SK-N-SH (cell line): ENCODE results near the gene B3GALT6.

ENCODE experiments used
- FOXJ3 ChIP-seq: sonication (generic); formaldehyde crosslinking; IDR thresholded peaks from 2 replicates; pipeline ENCODE4 v1.5.1; 2020; ENCODE audit warnings: mild to moderate bottlenecking, missing genetic modification reagents
- GATA2 ChIP-seq: sonication (generic); formaldehyde crosslinking; IDR thresholded peaks from 2 replicates; pipeline ENCODE4 v1.5.0; 2020; ENCODE audit warnings: mild to moderate bottlenecking, missing genetic modification reagents
- NFIC ChIP-seq: IDR thresholded peaks from 2 replicates; pipeline ENCODE4 v1.4.0; 2012; ENCODE audit warnings: borderline replicate concordance
- NRF1 ChIP-seq: IDR thresholded peaks from 2 replicates; pipeline ENCODE4 v1.6.1; 2012; ENCODE audit warnings: low read depth, mild to moderate bottlenecking, low read length
- TF ChIP-seq, protein P1 (sequence below): fragments of 200-600 bp; sonication (generic); IDR thresholded peaks from 2 replicates; pipeline ENCODE4 v1.6.1; 2017; ENCODE audit warnings: antibody characterized with exemption, mild to moderate bottlenecking, moderate library complexity

GRCh38 chr1:1191734-1192133 lies 40.3 kb upstream of the B3GALT6 start:
- no peak for TF ChIP-seq NFIC
- TF ChIP-seq, protein P1, sequence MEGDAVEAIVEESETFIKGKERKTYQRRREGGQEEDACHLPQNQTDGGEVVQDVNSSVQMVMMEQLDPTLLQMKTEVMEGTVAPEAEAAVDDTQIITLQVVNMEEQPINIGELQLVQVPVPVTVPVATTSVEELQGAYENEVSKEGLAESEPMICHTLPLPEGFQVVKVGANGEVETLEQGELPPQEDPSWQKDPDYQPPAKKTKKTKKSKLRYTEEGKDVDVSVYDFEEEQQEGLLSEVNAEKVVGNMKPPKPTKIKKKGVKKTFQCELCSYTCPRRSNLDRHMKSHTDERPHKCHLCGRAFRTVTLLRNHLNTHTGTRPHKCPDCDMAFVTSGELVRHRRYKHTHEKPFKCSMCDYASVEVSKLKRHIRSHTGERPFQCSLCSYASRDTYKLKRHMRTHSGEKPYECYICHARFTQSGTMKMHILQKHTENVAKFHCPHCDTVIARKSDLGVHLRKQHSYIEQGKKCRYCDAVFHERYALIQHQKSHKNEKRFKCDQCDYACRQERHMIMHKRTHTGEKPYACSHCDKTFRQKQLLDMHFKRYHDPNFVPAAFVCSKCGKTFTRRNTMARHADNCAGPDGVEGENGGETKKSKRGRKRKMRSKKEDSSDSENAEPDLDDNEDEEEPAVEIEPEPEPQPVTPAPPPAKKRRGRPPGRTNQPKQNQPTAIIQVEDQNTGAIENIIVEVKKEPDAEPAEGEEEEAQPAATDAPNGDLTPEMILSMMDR: no peak
- no peak for TF ChIP-seq FOXJ3 (CRISPR knock-in tag)
- no peak for TF ChIP-seq NRF1
- TF ChIP-seq GATA2 (CRISPR knock-in tag): no peak
